GM12878 (cell line): ENCODE measurements around the gene BRF1. TPM values are rescaled to one million over a fixed set of nuclear protein-coding genes. Genes with fewer than 3 reads are reported as not detected.

ENCODE experiments used
- ATF7 ChIP-seq: fragments of 450-650 bp; IDR thresholded peaks from 2 replicates; pipeline ENCODE4 v1.6.1; 2016; ENCODE audit warnings: low read depth, mild to moderate bottlenecking
- BACH1 ChIP-seq: fragments of 450-650 bp; IDR thresholded peaks from 2 replicates; pipeline ENCODE4 v1.6.1; 2017; ENCODE audit warnings: mild to moderate bottlenecking, borderline replicate concordance
- CREB1 ChIP-seq: IDR thresholded peaks from 2 replicates; pipeline ENCODE4 v1.6.1; 2012; ENCODE audit warnings: low read depth, mild to moderate bottlenecking, inconsistent platforms
- EGR1 ChIP-seq, 2 experiments: IDR thresholded peaks; 1 replicate in 1 of 2; 2 replicates in 1 of 2; pipeline ENCODE4 v1.6.1; 2011 to 2012; ENCODE audit warnings: low read depth in 2 of 2, low read length in 2 of 2, borderline replicate concordance in 1 of 2, mild to moderate bottlenecking in 1 of 2, moderate library complexity in 1 of 2
- EZH2 ChIP-seq: IDR thresholded peaks from 2 replicates; pipeline ENCODE4 v1.6.1; 2012; ENCODE audit warnings: low read depth, mild to moderate bottlenecking, control low read depth, inconsistent platforms, low read length, borderline replicate concordance; ENCODE audit not compliant: control insufficient read depth
- LARP7 ChIP-seq: fragments of 450-650 bp; IDR thresholded peaks from 2 replicates; pipeline ENCODE4 v1.6.1; 2017; ENCODE audit warnings: mild to moderate bottlenecking
- MTA3 ChIP-seq: IDR thresholded peaks from 2 replicates; pipeline ENCODE4 v1.6.1; 2012; ENCODE audit warnings: low read length, inconsistent platforms, borderline replicate concordance
- NFYA ChIP-seq: IDR thresholded peaks from 2 replicates; pipeline ENCODE4 v1.6.1; 2011; ENCODE audit warnings: low read depth, mild to moderate bottlenecking, low read length, improper control_type of control experiment, borderline replicate concordance
- NR2C1 ChIP-seq: fragments of 450-650 bp; IDR thresholded peaks from 2 replicates; pipeline ENCODE4 v1.6.1; 2017; ENCODE audit warnings: antibody characterized with exemption, mild to moderate bottlenecking, moderate library complexity
- PML ChIP-seq: IDR thresholded peaks from 2 replicates; pipeline ENCODE4 v1.6.1; 2012; ENCODE audit warnings: low read length, inconsistent platforms
- RELA ChIP-seq: fragments of 450-650 bp; IDR thresholded peaks from 2 replicates; pipeline ENCODE4 v1.8.0; 2014; ENCODE audit warnings: borderline replicate concordance; ENCODE audit not compliant: partially characterized antibody
- SIN3A ChIP-seq: IDR thresholded peaks from 2 replicates; pipeline ENCODE4 v1.6.1; 2012; ENCODE audit warnings: low read depth, low read length, improper control_type of control experiment
- ZSCAN29 ChIP-seq: fragments of 450-650 bp; IDR thresholded peaks from 2 replicates; pipeline ENCODE4 v1.6.1; 2017; ENCODE audit warnings: mild to moderate bottlenecking, moderate library complexity
- ZZZ3 ChIP-seq: IDR thresholded peaks from 2 replicates; pipeline ENCODE4 v1.6.1; 2011; ENCODE audit warnings: low read depth; ENCODE audit not compliant: control insufficient read depth, insufficient read length
- polyA plus RNA-seq, 11 experiments: library from polyadenylated mRNA; depleted of rRNA in 4 of 11; unstranded in 6 of 11; stranded (reverse) in 5 of 11; fragments of >200 nt; fragmentation: Nextera tagmentation in 4 of 11; fragmentation: Illumina TruSeq in 1 of 11; extraction: Ambion mirVana in 4 of 11; extraction: Trizol in 1 of 11; gene quantifications; 1 replicate in 1 of 11; 2 replicates in 10 of 11; pipeline versions ENCODE4 v1.2.1 to v1.2.3, GENCODE V29; 2011 to 2016; ENCODE audit warnings: inconsistent platforms in 2 of 11, missing spikeins in 2 of 11, low read depth in 1 of 11
- total RNA-seq, 4 experiments: library from RNA; depleted of rRNA in 3 of 4; stranded (reverse); fragments of >200 nt in 3 of 4; fragmentation: Illumina TruSeq in 1 of 4; extraction: Trizol in 1 of 4; gene quantifications; 2 replicates each; pipeline versions ENCODE4 v1.2.1 to v1.2.3, GENCODE V29; 2013 to 2021
- TF ChIP-seq, protein P1 (sequence below): fragments of 450-650 bp; conservative IDR thresholded peaks from 2 replicates; pipeline ENCODE4 v1.6.1; 2017; ENCODE audit warnings: mild to moderate bottlenecking, moderate library complexity
- TF ChIP-seq, protein P2 (sequence below): fragments of 450-650 bp; IDR thresholded peaks from 2 replicates; pipeline ENCODE4 v1.6.1; 2017; ENCODE audit warnings: low read depth, mild to moderate bottlenecking, moderate library complexity
- TF ChIP-seq, protein P3 (sequence below): fragments of 450-650 bp; IDR thresholded peaks from 2 replicates; pipeline ENCODE4 v1.6.1; 2018; ENCODE audit warnings: mild to moderate bottlenecking, low read depth, moderate library complexity; ENCODE audit not compliant: partially characterized antibody
- TF ChIP-seq, protein P4 (sequence below): IDR thresholded peaks from 2 replicates; pipeline ENCODE4 v1.6.1; 2012; ENCODE audit warnings: low read depth, low read length, improper control_type of control experiment
- TF ChIP-seq, protein P5 (sequence below), 3 experiments: IDR thresholded peaks in 2 of 3; conservative IDR thresholded peaks in 1 of 3; 2 replicates each; pipeline ENCODE4 v1.5.1; 2011; ENCODE audit warnings: low read depth in 3 of 3, low read length in 3 of 3, mild to moderate bottlenecking in 3 of 3, control low read depth in 2 of 3, moderate library complexity in 2 of 3, inconsistent platforms in 1 of 3, mixed read lengths in 1 of 3; ENCODE audit not compliant: control insufficient read depth in 2 of 3, insufficient read depth in 1 of 3; ENCODE audit errors: extremely low read depth in 1 of 3

The BRF1 gene
- total and polyA plus RNA-seq, 10 of the 15 experiments (the other 5 are each of a cell fraction or from before 2014, with no cell fraction given): 0.21 to 33.5 (median 10.7) TPM

DNA sequence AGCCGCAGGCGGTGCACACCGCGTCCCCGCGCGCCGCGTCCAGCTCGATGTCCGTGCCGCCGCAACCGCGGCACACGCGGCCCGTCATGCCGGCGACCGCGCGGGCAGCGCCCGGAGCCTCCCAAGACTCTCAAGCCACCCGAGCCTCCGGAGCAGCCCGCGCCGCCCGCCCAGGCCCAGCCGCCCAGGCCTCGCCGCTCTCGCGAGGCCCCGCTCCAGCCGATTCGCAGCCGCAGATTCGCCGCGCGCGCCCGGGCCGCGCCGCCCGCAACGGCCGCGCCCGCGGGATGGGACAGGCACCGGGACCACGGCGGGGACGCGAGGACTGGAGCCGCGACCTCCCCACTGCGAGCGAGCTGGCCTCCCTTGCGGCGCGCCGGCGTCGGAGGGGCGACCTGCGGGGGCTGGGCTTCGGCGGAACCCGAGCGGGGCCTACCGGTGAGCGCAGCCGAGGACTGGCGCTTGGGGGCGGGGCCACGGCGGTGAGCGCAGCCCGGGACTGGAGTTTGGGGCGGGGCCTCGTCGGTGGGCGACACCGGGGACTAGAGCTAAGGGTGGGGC lies at the start of gene BRF1 (continued):
- TF ChIP-seq LARP7: peak; percentile 100
- peak; percentile 41 for TF ChIP-seq BACH1
- TF ChIP-seq, protein P1, sequence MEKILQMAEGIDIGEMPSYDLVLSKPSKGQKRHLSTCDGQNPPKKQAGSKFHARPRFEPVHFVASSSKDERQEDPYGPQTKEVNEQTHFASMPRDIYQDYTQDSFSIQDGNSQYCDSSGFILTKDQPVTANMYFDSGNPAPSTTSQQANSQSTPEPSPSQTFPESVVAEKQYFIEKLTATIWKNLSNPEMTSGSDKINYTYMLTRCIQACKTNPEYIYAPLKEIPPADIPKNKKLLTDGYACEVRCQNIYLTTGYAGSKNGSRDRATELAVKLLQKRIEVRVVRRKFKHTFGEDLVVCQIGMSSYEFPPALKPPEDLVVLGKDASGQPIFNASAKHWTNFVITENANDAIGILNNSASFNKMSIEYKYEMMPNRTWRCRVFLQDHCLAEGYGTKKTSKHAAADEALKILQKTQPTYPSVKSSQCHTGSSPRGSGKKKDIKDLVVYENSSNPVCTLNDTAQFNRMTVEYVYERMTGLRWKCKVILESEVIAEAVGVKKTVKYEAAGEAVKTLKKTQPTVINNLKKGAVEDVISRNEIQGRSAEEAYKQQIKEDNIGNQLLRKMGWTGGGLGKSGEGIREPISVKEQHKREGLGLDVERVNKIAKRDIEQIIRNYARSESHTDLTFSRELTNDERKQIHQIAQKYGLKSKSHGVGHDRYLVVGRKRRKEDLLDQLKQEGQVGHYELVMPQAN: peak; percentile 81
- no peak for TF ChIP-seq ATF7
- TF ChIP-seq, protein P2, sequence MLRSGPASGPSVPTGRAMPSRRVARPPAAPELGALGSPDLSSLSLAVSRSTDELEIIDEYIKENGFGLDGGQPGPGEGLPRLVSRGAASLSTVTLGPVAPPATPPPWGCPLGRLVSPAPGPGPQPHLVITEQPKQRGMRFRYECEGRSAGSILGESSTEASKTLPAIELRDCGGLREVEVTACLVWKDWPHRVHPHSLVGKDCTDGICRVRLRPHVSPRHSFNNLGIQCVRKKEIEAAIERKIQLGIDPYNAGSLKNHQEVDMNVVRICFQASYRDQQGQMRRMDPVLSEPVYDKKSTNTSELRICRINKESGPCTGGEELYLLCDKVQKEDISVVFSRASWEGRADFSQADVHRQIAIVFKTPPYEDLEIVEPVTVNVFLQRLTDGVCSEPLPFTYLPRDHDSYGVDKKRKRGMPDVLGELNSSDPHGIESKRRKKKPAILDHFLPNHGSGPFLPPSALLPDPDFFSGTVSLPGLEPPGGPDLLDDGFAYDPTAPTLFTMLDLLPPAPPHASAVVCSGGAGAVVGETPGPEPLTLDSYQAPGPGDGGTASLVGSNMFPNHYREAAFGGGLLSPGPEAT: no peak
- peak; percentile 61 for TF ChIP-seq NR2C1
- TF ChIP-seq RELA: peak; percentile 33
- TF ChIP-seq, protein P3, sequence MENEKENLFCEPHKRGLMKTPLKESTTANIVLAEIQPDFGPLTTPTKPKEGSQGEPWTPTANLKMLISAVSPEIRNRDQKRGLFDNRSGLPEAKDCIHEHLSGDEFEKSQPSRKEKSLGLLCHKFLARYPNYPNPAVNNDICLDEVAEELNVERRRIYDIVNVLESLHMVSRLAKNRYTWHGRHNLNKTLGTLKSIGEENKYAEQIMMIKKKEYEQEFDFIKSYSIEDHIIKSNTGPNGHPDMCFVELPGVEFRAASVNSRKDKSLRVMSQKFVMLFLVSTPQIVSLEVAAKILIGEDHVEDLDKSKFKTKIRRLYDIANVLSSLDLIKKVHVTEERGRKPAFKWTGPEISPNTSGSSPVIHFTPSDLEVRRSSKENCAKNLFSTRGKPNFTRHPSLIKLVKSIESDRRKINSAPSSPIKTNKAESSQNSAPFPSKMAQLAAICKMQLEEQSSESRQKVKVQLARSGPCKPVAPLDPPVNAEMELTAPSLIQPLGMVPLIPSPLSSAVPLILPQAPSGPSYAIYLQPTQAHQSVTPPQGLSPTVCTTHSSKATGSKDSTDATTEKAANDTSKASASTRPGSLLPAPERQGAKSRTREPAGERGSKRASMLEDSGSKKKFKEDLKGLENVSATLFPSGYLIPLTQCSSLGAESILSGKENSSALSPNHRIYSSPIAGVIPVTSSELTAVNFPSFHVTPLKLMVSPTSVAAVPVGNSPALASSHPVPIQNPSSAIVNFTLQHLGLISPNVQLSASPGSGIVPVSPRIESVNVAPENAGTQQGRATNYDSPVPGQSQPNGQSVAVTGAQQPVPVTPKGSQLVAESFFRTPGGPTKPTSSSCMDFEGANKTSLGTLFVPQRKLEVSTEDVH: no peak
- TF ChIP-seq, protein P4, sequence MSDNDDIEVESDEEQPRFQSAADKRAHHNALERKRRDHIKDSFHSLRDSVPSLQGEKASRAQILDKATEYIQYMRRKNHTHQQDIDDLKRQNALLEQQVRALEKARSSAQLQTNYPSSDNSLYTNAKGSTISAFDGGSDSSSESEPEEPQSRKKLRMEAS: no peak; the same call in 1 of the 2 replicates
- no peak for TF ChIP-seq MTA3
- peak; percentile 78; the same call in 1 of the 2 replicates for TF ChIP-seq ZSCAN29
- no peak; the same call in 1 of the 2 replicates for TF ChIP-seq SIN3A
- no peak for TF ChIP-seq EGR1 (IDR thresholded peaks at IDR 0.05; ENCODE audit: borderline replicate concordance in 1 of 2, low read depth in 2 of 2, low read length in 2 of 2)
- no peak for TF ChIP-seq EZH2
- TF ChIP-seq ZZZ3: no peak
- 0 out of 2 replicates have a peak, but pooled peaks have one; percentile 24 for TF ChIP-seq CREB1
- no peak for TF ChIP-seq PML
- no peak for TF ChIP-seq NFYA
- TF ChIP-seq, protein P5, sequence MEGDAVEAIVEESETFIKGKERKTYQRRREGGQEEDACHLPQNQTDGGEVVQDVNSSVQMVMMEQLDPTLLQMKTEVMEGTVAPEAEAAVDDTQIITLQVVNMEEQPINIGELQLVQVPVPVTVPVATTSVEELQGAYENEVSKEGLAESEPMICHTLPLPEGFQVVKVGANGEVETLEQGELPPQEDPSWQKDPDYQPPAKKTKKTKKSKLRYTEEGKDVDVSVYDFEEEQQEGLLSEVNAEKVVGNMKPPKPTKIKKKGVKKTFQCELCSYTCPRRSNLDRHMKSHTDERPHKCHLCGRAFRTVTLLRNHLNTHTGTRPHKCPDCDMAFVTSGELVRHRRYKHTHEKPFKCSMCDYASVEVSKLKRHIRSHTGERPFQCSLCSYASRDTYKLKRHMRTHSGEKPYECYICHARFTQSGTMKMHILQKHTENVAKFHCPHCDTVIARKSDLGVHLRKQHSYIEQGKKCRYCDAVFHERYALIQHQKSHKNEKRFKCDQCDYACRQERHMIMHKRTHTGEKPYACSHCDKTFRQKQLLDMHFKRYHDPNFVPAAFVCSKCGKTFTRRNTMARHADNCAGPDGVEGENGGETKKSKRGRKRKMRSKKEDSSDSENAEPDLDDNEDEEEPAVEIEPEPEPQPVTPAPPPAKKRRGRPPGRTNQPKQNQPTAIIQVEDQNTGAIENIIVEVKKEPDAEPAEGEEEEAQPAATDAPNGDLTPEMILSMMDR (IDR thresholded peaks at IDR 0.05 in 2 of 3, conservative IDR thresholded peaks at IDR 0.05 in 1 of 3; ENCODE audit: control insufficient read depth in 2 of 3, extremely low read depth in 1 of 3, insufficient read depth in 1 of 3, low read depth in 3 of 3, low read length in 3 of 3): no peak
